Calu3 (cell line): ENCODE measurements around the gene TNRC18. TPM values are rescaled to one million over a fixed set of nuclear protein-coding genes. Genes with fewer than 3 reads are reported as not detected.

ENCODE experiments used
- BruUV-seq: library from RNA; stranded (reverse); fragments of 400-500 nt; replicated peaks from 2 replicates; lab custom pipeline; 2021; lab: Mats Ljungman, UMichigan
- CTCF ChIA-PET: fragments of 300-600 bp; sonication (Branson Sonifier 250); formaldehyde crosslinking; loops from one replicate; lab custom pipeline; 2022; ENCODE audit warnings: antibody characterized with exemption; lab: Charles Lee
- DNase-seq: peaks from one replicate; pipeline ENCODE4 v3.0.0; 2022
- H3K27ac Mint-ChIP-seq: one replicate; pipeline ENCODE4 v1.8.0; 2022; ENCODE audit warnings: mixed read lengths; ENCODE audit not compliant: unreplicated experiment
- H3K27me3 Mint-ChIP-seq: one replicate; pipeline ENCODE4 v1.8.0; 2022; ENCODE audit warnings: mixed read lengths; ENCODE audit not compliant: unreplicated experiment
- H3K36me3 Mint-ChIP-seq: one replicate; pipeline ENCODE4 v1.8.0; 2022; ENCODE audit warnings: mild to moderate bottlenecking, moderate library complexity, mixed read lengths; ENCODE audit not compliant: insufficient read depth, unreplicated experiment
- H3K4me1 Mint-ChIP-seq: one replicate; pipeline ENCODE4 v1.8.0; 2022; ENCODE audit warnings: mild to moderate bottlenecking, low read depth, mixed read lengths; ENCODE audit not compliant: unreplicated experiment
- H3K4me3 Mint-ChIP-seq: one replicate; pipeline ENCODE4 v1.8.0; 2022; ENCODE audit warnings: mild to moderate bottlenecking, low read depth, moderate library complexity, mixed read lengths; ENCODE audit not compliant: unreplicated experiment
- H3K9me3 Mint-ChIP-seq: one replicate; pipeline ENCODE4 v1.8.0; 2022; ENCODE audit warnings: low read depth, mixed read lengths; ENCODE audit not compliant: unreplicated experiment
- intact Hi-C: fragments of 100-400 bp; cut with micrococcal nuclease; formaldehyde crosslinking; loops from one replicate; pipeline ENCODE4 v1.10.0; 2022; ENCODE audit not compliant: unreplicated experiment
- total RNA-seq: library from RNA; stranded (reverse); gene quantifications from 2 replicates; pipeline ENCODE4 v1.2.3, GENCODE V29; 2022
- TF ChIP-seq, protein P1 (sequence below): fragments of 200-600 bp; IDR thresholded peaks from one replicate; pipeline ENCODE4 v1.8.0; 2022; ENCODE audit warnings: antibody characterized with exemption; ENCODE audit not compliant: unreplicated experiment

Gene TNRC18
- total RNA-seq, 1 experiment from 2014 or later: 213 TPM

- H3K4me1 Mint-ChIP-seq: no peaks in the 10 kb centered on the region
- CTCF ChIA-PET: interaction anchor here (1.6 kb wide), 1 partner anchor 9 kb away, joined by 3 read pairs; no protein-coding TSS in a partner anchor
- no peak overlapping the region for H3K27ac Mint-ChIP-seq
- H3K9me3 Mint-ChIP-seq: no peaks in the 10 kb centered on the region
- no peaks in the 10 kb centered on the region for H3K27me3 Mint-ChIP-seq
- no peak overlapping the region for H3K4me3 Mint-ChIP-seq
- TF ChIP-seq, protein P1, sequence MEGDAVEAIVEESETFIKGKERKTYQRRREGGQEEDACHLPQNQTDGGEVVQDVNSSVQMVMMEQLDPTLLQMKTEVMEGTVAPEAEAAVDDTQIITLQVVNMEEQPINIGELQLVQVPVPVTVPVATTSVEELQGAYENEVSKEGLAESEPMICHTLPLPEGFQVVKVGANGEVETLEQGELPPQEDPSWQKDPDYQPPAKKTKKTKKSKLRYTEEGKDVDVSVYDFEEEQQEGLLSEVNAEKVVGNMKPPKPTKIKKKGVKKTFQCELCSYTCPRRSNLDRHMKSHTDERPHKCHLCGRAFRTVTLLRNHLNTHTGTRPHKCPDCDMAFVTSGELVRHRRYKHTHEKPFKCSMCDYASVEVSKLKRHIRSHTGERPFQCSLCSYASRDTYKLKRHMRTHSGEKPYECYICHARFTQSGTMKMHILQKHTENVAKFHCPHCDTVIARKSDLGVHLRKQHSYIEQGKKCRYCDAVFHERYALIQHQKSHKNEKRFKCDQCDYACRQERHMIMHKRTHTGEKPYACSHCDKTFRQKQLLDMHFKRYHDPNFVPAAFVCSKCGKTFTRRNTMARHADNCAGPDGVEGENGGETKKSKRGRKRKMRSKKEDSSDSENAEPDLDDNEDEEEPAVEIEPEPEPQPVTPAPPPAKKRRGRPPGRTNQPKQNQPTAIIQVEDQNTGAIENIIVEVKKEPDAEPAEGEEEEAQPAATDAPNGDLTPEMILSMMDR: no peak
- intact Hi-C loops: no loop called here
- H3K36me3 Mint-ChIP-seq: no peaks in the 10 kb centered on the region
- no TSS peak for BruUV-seq
- no peak for DNase-seq
These were observed 39.4 kb upstream of the TNRC18 start for GRCh38 chr7:5463031-5463430.

DNA sequence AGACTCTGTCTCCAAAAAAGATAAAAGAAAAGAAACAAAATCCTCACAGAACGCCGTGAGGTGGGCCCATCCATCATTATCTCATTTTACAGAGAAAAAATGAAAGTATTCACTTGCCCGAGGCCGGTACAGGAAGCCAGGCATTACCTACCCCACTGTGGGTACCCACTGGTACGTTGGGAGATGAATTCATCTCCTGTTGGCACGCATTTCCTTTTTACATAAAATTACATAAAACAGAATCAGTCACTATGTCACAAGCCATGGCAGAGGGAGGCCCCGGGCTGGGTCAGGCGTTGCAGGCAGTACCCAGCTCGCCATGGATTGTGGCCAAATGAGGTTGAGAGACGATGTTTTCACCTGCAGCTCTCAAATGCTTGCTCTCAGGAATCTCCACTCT, 38.6 kb upstream of the TNRC18 start:
- intact Hi-C loops: no loop called here
- no peak overlapping the region for H3K27ac Mint-ChIP-seq
- BruUV-seq: no TSS peak
- no peak for DNase-seq
- no peaks in the 10 kb centered on the region for H3K36me3 Mint-ChIP-seq
- TF ChIP-seq, protein P1: no peak
- CTCF ChIA-PET: interaction anchor here (1.6 kb wide), 1 partner anchor 9 kb away, joined by 3 read pairs; no protein-coding TSS in a partner anchor
- H3K4me1 Mint-ChIP-seq: no peaks in the 10 kb centered on the region
- no peak overlapping the region for H3K4me3 Mint-ChIP-seq
- no peaks in the 10 kb centered on the region for H3K27me3 Mint-ChIP-seq
- no peaks in the 10 kb centered on the region for H3K9me3 Mint-ChIP-seq

DNA sequence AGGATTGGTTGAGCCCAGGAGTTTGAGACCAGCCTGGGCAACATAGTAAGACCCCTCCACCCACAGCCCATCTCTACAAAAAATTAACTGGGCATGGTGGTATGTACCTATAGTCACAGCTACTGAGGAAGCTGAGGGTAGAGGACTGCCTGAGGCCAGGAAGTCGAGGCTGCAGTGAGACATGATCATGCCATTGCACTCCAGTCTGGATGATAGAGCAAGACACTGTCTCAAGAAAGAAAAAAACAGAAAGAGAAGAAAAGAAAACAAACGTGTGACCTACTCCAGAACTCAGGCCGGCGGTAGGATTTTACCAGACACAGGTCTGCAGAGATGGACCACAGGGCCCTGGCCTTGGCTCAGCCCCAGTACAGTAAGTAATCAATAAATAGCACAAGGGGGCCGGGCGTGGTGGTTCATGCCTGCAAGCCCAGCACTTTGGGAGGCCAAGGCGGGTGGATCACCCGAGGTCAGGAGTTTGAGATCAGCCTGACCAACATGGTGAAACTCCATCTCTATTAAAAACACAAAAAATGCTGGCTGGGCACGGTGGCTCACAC, 35.4 kb upstream of the TNRC18 start:
- CTCF ChIA-PET: interaction anchor here (2.0 kb wide), 1 partner anchor 62 kb away, joined by 7 read pairs; no protein-coding TSS in a partner anchor

GRCh38 chr7:5457245-5457735, 33.7 kb upstream of the TNRC18 start:
- CTCF ChIA-PET: interaction anchor here (0.9 to 2.0 kb wide), 2 partner anchors 10 to 60 kb away, joined by 3 to 7 read pairs; no protein-coding TSS in a partner anchor
- intact Hi-C loops: no loop called here
- no peak for DNase-seq
- Mint-ChIP-seq H3K4me3 (no peak overlapping the region), H3K27ac (no peak overlapping the region), H3K9me3 (no peaks in the 10 kb centered on the region), H3K36me3 (no peaks in the 10 kb centered on the region), H3K27me3 (peaks cover 15% of the 10 kb centered on the region), H3K4me1 (peaks cover 8% of the 10 kb centered on the region)
- no TSS peak for BruUV-seq
- TF ChIP-seq, protein P1: no peak

More for the DNA sequence above, 35.4 kb upstream of the TNRC18 start:
- Mint-ChIP-seq H3K9me3 (no peaks in the 10 kb centered on the region), H3K36me3 (no peaks in the 10 kb centered on the region), H3K27ac (no peak overlapping the region), H3K4me3 (no peak overlapping the region), H3K4me1 (no peaks in the 10 kb centered on the region), H3K27me3 (peaks cover 15% of the 10 kb centered on the region)
- TF ChIP-seq, protein P1: no peak
- intact Hi-C loops: no loop called here
- no peak for DNase-seq
- BruUV-seq: no TSS peak
